T follicular helper cell (primary cell): ENCODE measurements around the gene DPP6.

Experiments
- DNase-seq: peaks from one replicate; pipeline ENCODE4 v3.0.0-alpha.2; 2020; ENCODE audit warnings: low read depth

Gene DPP6

DNA sequence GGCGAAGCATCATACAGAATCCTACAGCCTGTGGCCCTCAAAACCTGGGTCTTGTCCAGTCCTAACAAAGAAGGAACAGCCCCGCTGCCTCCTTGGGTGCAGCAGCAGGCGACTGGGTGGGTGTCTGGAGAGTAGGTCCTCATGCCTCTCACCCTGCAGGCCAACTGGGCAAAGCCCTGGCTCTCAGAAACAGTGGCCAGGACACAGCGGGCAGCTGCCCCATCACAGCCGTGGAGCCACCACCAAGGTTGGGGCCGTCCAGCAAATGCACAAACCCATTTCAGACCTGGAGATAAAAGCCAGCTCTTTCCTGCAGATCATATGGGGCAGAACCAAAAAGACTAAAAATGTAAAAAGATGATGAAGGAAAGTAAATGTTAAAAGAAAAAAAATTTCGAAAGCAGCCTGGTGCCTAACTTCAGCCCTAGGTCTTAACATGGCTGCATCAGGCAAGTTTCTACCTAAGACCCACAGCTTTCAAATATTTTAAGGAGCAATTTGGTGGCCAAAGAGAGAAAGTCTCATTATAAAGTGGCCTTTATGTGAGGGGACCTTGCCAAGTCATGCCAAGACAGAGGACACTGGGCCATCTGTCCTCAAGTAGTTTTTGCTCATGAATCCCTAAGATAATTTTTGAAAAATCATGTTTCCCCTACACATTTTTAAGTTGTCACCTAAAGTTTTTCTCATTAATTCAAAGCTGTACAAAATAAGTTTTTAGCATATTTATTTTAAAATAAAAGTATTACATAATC is 808.6 kb downstream of the DPP6 start:
- no peak for DNase-seq

DNA sequence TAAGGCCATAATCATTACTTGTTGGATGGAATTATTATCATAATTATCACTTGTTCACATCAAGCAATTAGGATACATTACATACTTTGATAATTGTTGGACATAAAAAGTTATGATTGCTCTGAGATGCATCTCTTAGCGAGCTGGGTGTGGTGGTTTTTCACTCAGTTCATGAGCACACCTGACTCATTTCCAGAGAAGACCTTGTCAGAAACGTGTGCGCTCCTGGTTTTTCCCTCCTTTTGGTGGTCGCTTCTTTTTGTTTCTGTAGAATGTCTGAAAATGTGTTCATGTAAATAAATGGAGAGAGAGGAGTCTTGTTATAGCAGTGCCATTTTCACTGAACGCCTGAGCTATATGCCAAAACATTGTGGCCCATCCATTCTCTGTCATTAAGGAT is 809.4 kb downstream of the DPP6 start:
- no peak for DNase-seq

DNA sequence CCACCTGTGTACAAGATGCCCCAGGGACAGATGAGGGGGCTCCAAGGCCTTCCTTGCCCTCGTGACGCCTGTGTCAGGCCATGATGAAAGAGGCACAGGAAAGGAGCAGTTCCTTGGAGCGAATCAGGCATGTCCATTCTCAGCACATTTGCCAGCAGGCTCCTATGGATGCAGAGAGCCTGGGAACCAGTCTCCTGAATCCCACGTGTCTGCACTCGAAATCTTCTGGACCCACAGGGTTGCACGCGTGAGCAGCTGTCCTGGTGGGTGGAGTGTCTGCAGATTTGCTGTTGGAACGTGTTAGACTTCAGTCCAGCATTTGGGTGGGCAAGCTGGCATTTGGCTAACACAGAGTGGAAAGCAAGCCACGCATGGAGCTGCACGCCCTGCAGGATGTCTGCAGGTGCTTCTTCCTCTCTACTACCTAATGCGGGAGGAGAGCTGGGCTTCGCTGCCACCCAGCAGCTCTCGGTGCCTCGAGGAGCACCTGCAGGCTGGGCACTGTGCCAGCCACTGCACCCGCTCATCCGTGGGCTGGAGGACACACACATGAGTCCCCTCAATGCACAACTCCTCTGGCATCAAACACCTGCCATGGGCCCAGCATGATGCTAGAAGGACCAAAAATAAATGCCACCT is 810.1 kb downstream of the DPP6 start:
- no peak for DNase-seq

DNA sequence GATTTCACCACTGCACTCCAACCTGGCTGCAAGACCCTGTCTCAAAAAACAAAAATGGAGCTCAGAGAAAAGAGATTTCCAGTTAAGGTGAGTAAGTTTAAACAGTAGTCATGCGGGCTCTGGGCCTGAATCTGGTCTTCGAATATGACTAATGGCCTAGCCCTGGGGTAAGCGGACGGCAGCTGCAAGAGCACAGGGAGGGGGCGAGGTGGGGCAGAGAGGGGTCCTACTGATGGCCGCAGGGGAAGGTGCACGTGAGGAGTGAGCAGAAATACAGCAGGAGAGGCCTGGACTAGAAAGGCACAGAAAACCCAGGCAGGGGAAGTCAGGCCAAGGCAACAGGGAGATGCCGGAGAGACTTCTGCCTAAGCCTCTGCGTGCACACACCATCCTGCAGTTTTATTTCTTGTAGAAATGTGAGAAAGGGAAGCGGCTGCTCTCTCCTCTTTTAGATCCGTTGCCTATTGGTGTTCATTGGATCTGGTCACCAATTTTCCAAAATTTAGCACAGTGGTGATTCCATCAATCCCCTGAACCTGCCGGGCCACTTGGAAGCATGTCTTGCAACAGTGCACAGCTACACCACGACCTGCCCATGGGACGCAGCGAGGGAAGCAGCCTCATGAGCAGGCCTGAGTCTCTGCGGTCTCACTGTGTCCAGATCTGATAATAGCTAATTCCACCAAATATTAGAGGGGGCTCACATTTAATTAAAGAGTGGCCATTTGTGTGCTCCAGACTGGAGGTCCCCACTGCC is 811.7 kb downstream of the DPP6 start:
- no peak for DNase-seq

DNA sequence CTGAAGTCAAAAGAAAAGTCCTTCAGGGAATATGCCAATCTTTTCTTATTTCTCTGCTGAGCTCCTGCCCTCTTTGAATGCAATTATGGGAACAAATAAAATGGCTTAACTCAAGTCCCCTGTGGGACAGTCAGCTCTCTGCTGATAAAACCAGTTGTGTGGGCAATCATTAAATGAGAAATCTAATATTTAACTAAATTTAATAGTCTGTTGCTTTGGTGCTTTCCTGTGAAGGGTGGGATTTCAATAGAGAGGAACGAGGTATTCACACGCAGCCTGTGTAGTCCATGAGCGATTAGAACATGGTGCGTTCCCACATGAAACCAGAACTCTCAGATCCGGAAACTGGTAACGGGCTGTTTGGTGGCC is 812.3 kb downstream of the DPP6 start:
- DNase-seq, result no peak

DNA sequence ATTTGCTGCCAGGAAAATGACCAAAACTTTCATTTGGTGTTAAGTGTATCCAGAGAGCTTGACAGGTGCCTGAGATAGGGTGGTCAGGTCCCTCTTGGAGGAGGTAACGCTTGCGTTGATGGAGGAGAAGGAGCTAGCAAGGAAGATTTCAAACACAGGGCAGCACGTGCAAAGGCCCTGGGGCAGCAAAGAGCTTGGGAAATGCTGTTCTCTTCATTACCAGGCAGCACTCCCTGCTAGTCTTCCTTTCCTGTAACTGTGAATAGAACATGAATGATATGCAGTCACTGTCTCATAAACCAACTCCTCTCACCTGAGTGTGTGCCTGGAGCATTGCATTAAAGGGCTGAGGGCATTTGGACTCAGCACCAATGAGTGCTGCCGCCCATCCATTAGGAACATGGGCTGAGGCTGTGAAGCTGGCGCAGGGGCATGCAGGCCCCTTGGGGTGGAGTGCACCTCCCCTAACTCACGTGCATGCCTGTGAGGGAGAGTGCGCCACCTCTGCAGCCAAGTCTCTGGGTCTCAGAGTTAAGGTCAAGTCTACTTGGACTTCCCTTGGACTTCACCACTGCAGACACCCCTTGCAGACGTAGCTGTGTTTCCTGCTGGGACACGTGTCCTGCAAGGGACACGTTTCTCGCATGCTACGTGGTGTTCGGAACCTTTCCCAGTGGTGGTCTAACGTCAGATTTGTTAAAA is 813.9 kb downstream of the DPP6 start:
- DNase-seq, result no peak

DNA sequence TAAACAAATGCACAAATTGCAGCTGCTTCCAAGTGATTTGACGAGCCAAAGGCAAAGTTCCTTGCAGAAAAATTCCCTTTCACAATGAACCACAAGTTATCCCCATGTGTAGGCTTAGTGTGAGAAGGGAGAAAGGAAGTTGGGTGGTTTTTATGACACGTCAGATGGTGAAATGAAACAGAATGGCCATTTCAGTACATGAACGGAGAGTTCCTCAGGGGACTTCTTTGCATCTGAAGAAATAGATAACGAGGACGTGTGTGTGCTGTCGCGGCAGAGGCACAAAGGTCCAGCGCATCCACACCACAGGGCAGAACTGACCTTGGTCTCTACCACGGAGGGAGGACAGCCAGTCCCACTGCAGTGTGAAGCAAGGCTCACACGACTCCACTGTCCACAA is 814.9 kb downstream of the DPP6 start:
- no peak for DNase-seq

DNA sequence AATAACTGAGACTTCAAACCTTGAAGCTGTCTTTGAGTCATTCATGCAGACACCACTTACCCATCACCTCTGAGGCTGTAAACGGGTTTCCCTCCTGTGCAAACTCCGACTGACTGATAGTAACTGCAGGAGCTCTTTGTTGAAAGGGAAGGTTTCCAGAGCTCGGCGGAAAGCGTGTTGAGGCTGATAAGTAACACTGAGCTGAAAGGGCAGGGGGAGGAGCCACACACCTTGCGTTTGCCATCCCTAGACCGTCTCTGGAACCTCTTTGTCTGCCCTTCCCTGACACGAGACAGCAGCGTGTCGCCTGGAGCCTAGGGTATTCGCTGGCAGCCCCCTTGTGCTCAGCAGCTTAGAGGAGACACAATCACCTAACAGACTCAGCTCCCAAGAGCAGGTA is 816.7 kb downstream of the DPP6 start:
- no peak for DNase-seq

DNA sequence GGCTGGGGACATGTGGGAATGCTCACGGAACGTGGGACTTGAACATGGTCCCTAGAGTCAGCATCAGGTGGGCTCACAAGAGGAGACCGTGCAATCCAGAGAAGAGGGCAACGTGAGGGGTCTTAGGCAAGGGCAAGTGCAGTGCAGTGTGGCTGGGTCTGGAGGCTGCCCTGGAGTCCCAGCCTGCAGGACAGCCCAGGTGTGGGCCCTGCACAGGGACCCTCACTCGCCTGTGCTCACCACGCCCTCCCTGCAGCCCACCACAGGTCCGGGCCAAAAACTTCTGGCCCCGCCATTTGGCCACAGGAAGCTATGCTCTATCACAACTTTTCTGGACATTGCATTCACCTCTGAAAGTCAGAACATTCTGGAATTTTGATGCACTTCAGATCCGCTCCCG is 817.2 kb downstream of the DPP6 start:
- DNase-seq, result no peak

DNA sequence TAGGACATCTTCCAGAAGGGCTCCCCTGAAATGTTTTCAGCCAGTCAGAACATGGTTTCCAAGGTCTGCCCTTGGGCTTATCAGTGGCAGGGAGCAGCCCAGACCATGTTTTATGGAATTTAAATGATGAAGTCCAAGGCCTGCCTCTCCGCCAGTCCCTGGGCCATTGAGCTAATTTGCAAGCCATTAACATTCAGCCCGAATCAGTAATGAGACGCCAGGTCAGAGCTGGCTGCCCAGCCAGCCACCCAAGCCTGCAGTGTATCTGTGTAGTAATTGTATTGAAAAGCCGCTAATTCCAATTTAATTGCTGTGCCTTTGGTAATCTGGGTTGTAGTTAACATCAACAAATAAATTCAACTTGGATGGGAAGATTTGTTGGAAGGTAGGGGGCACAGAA is 819.3 kb downstream of the DPP6 start:
- no peak for DNase-seq

DNA sequence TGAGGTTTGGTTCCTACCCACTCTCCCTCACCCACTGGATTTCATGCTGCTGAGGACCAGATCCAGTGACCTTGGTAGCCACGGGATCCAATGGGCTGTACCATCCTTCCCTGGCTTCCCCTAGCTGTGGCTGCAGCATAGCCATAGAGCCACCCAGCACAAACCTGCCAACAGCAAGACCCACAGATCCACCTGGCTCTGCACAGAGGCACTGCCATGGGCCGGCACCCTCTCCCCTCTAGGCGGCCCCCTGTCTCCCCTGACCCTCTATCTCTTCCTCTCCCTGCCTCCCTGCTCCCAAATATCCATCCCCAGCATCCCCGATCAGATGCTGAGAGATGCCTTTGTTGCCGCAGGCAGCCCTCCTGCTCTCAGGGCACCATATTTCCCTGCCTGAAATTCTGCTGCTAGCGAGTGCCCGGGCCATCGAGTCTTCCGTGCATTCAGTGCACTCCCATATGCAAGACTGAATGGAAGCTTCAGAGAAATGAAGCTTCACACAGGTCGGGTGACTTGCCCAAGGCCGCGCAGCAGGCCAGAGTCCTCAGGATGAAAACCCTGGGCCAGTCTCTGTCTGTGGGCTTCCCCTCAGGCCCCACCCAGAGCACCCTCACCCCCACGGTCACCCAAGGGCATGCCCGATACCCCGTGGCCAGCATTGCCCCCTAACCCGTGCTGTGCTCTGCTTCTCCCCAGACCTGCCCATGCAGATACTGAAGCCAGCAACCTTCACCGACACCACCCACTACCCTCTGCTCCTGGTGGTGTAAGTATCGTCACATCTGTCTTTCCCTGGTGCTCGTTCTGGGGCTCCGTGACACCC is 819.9 kb downstream of the DPP6 start:
- no peak for DNase-seq

DNA sequence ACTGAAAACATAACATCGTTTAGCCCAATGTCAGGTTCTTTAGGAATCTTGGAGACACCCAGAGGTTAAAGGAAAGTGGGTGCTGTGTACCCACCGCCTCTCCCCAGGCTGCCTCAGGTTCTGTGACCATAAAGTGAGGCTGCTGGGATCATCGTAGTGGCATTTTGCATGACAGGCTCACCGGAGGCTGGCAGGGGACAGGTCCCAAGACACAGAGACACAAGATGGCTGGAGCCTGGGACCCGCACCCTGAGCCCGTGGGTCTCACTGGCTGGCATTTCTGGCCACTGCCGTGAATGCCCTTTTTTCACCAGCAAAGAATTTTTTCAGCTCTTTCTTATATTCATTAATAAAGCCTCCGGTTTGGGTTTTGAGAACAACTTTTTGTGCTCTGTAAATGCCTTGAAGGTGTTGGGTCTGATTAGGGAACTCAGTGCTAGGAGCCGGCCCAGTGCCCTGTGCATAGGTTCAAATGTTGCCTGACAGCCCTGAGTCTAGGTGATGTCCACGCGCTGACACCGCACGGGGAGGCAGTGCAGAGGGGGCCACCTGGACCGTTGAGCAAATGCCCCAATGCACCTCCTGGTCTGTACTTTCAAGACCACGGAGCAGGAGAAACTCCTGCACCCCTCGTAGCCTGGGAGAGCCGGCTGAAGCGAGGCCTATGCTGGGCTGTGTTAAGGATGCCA is 820.8 kb downstream of the DPP6 start:
- no peak for DNase-seq

DNA sequence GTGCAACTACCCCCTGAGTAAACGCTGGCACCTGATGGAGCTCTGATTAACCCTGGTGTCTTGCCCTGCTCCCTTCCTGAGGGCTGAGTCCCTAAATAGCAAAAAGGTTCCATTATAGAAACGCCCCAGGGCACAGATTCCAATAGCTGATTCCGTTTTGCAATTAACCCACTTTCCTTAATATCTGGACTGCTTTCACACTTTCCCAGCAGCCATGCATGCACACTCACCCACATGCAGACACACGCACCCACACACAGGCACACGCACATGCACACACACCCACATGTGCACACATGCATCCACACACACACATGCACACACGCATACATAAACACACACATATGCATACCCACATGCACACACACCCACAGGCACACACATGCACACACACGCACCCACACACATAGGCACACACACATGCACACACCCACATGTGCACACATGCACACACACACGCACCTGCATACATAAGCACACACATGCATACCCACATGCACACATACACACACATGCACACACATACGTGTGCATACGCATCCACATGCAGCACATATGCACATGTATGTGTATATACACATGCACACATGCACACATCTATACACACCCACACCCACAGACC is 821.4 kb downstream of the DPP6 start:
- no peak for DNase-seq

DNA sequence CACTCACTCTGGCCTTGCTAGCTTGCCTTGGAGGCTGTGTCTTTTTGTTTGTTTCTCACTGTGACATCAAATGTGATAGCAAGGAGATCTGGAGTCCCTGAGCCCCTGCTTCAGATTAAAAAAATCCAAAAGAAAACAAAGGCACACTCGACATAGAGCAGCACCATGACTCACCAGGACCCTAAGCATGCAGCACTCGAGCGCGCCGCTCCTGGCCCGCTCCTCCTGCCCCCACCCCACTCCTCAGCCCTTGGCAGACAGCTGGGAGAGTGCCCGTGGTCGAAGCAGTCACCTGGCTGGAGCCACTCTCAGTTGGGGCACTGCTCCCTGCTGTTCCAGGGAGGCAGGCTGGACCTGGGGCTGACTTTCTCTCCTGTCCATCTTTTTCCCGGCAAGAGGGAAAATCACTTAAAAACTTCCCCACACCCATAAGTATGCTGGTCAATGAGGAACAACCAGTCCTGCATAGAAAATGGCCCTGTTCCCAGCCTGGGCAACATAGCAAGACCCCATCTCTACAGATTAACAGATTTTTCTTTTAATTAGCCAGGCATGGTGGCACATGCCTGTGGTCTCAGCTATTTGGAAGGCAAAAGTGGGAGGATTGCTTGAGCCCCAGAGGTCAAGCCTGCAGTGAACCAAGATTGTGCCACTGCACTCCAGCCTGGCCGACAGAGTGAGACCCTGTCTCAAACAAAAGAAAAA is 822.4 kb downstream of the DPP6 start:
- no peak for DNase-seq

DNA sequence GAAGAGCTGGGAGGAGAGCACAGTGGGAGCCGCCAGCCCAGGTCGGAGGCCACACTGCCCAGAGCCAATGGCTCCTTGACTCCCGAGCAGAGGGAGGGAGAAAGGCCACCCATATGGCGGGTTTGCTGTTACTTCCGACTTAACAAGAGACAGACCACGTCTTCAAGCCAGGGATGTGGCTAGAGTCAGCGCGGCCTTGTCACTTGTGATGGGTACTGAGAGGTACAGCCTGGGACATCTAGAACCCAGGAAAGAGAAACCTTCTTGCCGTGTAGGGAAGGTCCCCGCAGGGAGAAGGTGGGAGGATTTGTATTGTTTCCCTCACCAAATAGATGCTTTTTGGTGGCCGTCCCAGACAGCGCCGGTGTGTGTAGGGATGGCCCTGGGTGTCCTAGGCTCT is 823.1 kb downstream of the DPP6 start:
- no peak for DNase-seq

DNA sequence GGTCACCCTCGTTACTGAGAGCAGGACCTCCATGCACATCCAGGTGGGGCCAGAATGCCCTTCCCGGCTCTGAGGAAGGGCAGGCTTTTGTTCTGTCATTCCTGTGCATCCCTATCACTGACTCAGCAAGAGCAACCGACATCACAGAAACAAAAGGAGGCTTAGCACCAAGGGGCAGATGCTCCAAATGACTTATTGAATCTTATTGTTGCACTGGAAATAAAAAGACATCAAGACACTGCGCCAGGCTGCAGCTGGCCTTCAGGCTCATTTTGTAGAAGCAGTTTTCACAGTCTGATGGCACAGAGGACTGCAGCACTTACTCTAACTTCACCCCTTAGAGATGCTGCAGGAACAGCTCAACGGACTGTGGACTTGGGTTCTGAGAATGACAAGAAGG is 824.3 kb downstream of the DPP6 start:
- no peak for DNase-seq

DNA sequence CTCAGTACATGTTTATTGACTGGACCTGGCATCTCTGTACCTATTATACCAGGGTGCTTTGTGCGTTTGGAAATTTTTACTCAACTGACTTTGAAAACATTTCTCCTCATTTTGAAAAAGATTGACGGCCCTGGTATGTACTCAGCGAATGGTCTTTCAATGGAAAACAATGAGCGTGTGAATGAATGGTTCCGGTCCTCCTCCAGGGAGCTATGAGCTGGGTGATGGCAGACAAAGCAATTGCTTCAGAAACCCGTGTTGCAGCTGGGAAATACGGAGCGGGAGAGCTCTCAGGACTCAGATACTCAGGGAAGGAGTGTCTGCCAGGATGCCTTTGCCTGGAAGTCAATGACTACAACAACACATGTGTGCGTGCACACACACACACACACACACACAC is 824.8 kb downstream of the DPP6 start:
- DNase-seq, result no peak

DNA sequence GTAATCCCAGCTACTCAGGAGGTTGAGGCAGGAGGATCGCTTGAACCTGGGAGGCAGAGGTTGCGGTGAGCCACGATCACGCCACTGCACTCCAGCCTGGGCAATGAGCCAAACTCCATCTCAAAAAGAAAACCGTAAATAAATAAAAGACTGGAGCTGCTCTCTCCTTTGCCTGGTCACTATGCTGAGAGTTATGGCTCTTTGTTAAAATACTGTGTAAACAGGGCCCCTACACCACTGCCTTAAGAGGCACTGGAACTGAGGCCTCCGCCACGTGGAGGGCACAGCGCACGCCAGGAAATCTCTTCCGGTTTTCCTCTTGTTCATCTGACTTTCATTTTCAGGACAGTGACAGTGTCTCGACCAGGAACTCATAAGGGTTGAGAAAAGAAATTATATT is 827.4 kb downstream of the DPP6 start:
- no peak for DNase-seq

DNA sequence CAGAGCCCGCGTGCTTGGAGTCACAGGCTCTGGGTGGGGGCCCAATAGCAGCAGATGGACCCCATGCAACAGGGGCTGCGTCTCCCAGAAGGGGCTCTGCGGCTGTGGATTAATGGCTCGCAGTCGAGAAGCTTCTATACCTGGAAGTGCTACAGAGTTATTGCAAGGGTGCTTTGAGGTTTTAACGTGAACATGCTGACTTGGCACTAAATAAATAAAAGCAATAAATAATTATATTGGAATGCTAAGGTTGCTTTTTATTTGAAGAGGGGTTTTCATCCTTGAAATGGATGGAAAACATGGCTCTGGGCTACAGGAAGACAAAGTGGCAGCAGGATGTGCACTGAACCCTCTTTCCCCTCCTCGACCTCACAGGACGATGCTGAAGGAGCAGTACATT is 828.3 kb downstream of the DPP6 start:
- no peak for DNase-seq

DNA sequence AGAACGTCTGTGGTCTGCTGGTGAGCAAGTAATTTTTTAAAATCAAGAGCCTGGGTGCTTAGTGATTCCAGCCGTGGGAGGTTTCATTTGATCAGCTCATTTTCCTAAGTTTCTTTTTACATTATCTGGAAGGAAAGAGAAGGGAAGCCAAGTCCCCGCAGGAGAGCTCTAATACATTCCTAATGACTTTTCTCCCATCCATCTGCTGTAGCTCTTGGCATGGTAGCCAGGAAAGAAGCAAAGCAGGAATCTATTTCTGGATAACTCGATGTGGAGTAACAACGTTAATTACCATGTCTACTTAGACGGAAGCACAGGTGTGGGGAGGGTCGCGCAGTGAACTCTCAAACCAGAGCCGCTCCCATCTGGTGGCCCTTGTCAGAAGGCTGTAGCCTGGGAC is 828.8 kb downstream of the DPP6 start:
- DNase-seq, result no peak
